ENCODE measurements around the gene SRRM3. TPM values are rescaled to one million over a fixed set of nuclear protein-coding genes. Genes with fewer than 3 reads are reported as not detected.
"Not testable (repeated sequence)": the region's sequence is repeated elsewhere in the genome, so short reads cannot be mapped to it uniquely, and the experiment has no call there.

The SRRM3 gene
- total RNA-seq, 1 donor from 2014 or later: 3.4 TPM

DNA sequence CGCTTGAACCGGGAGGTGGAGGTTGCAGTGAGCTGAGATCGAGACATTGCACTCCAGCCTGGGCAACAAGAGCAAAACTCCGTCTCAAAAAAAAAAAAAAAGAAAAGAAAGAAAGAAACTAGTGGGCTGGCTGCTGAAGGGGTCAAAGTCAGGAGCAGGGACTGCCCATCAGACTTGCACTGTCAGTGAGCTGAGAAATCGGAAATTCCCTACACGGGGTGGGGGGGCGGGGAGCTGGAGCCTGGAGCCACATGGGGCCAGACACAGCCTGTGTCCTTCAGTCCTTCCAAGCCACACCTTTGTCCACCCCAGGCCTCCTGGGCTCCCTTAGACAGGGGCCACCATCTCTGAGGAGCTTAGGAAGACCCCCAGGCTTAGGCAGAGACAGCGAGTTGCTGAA lies 34.5 kb downstream of the SRRM3 start:
- no peak overlapping the region for H3K4me3 ChIP-seq
- no peaks in the 10 kb centered on the region for H3K36me3 ChIP-seq
- no peak overlapping the region for H3K27ac ChIP-seq
- no peaks in the 10 kb centered on the region for H3K27me3 ChIP-seq
- TF ChIP-seq, protein P1, sequence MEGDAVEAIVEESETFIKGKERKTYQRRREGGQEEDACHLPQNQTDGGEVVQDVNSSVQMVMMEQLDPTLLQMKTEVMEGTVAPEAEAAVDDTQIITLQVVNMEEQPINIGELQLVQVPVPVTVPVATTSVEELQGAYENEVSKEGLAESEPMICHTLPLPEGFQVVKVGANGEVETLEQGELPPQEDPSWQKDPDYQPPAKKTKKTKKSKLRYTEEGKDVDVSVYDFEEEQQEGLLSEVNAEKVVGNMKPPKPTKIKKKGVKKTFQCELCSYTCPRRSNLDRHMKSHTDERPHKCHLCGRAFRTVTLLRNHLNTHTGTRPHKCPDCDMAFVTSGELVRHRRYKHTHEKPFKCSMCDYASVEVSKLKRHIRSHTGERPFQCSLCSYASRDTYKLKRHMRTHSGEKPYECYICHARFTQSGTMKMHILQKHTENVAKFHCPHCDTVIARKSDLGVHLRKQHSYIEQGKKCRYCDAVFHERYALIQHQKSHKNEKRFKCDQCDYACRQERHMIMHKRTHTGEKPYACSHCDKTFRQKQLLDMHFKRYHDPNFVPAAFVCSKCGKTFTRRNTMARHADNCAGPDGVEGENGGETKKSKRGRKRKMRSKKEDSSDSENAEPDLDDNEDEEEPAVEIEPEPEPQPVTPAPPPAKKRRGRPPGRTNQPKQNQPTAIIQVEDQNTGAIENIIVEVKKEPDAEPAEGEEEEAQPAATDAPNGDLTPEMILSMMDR (IDR thresholded peaks at IDR 0.05): no peak
- no peaks in the 10 kb centered on the region for H3K4me1 ChIP-seq
- intact Hi-C loops (cut with DNase I): no loop called here
- H3K9me3 ChIP-seq: no peaks in the 10 kb centered on the region
- no peak for DNase-seq (ENCODE audit: low spot score in 2 of 2)

DNA sequence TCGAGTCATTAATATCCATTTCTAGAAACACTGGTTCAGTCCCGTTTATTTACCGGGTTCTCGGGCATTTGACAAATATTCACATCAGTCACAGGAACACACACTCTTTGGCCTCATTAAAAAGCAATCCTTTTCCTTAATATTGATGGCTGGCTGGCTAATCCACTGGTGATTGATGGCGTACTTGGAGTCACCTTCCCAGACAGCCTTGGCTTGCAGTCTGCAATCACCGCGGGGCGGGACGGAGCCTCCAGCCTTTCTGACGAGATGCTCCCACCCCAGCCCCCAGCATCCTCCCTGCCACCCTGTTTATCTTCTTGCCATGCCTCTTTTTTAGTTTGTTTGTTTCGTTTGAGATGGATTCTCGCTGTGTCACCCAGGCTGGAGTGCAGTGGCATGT lies 36.6 kb downstream of the SRRM3 start:
- Histone ChIP-seq H3K4me1 (no peaks in the 10 kb centered on the region), H3K27ac (no peak overlapping the region), H3K9me3 (no peaks in the 10 kb centered on the region), H3K4me3 (no peak overlapping the region), H3K27me3 (no peaks in the 10 kb centered on the region), H3K36me3 (no peaks in the 10 kb centered on the region)
- DNase-seq (ENCODE audit: low spot score in 2 of 2): no peak
- TF ChIP-seq, protein P1 (IDR thresholded peaks at IDR 0.05): no peak
- intact Hi-C loops (cut with DNase I): no loop called here

- H3K4me1 ChIP-seq: no peaks in the 10 kb centered on the region
- TF ChIP-seq, protein P1 (IDR thresholded peaks at IDR 0.05): no peak
- no peaks in the 10 kb centered on the region for H3K27me3 ChIP-seq
- no peaks in the 10 kb centered on the region for H3K9me3 ChIP-seq
- no peak overlapping the region for H3K27ac ChIP-seq
- no peak for DNase-seq (ENCODE audit: low spot score in 2 of 2)
- intact Hi-C loops (cut with DNase I): no loop called here
- no peaks in the 10 kb centered on the region for H3K36me3 ChIP-seq
- H3K4me3 ChIP-seq: no peak overlapping the region
These were observed 39.4 kb downstream of the SRRM3 start for GRCh38 chr7:76241141-76241540.

DNA sequence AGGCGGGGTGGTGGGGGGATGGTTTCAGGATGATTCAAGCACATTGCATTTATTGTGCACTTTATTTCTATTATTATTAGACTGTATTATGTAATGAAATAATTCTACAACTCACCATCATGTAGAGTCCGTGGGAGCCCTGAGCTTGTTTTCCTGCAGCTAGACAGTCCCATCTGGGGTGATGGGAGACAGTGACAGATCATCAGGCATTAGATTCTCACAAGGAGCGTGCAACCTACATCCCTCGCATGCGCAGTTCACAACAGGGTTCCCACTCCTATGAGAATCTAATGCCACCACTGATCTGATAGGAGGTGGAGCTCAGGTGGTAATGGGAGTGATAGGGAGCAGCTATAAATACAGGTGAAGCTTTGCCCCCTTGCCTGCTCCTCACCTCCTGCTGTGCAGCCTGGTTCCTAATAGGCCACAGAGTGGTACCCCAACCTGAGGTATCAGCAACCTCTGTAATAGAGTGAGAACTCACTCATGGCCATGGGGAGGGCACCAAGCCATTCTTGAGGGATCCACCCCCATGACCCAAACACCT lies 40.9 kb downstream of the SRRM3 start:
- H3K27ac ChIP-seq; H3K27me3 ChIP-seq; H3K4me1 ChIP-seq; DNase-seq (ENCODE audit: low spot score in 2 of 2); H3K4me3 ChIP-seq; intact Hi-C loops (cut with DNase I); H3K36me3 ChIP-seq; H3K9me3 ChIP-seq: not testable (repeated sequence)

DNA sequence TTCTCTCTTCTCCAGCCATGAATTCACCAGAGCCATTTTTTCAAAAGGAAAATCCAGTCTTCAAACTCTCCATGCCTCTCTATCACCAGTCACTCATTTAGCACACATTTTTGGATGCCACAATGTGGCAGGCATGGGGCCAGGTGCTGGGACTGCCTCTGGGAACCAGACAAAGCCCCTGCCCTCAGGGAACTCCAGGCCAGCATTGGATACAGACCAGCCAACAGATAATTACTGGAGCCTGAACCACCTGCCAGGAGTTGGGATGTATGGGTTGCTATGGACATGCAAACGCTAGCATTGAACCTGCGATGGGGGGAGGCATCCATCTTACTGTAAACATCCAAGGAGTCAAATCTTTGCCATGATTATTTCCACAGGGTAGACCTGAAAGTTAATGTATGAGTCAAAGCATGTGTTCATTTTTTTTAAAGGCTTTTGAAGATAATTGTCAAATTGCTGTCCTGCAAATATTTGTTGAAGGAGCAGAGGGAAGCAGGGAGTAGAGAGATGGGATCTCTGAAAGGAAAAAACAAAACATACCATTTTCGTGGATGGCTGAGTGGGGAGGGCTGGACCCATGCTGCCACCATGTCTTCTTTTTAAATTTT lies 43.2 kb downstream of the SRRM3 start:
- intact Hi-C loops (cut with DNase I): no loop called here
- no peak overlapping the region for H3K4me3 ChIP-seq
- H3K9me3 ChIP-seq: no peaks in the 10 kb centered on the region
- no peaks in the 10 kb centered on the region for H3K4me1 ChIP-seq
- no peaks in the 10 kb centered on the region for H3K36me3 ChIP-seq
- TF ChIP-seq, protein P1 (IDR thresholded peaks at IDR 0.05): no peak
- no peak for DNase-seq (ENCODE audit: low spot score in 2 of 2)
- H3K27ac ChIP-seq: no peak overlapping the region
- no peaks in the 10 kb centered on the region for H3K27me3 ChIP-seq

DNA sequence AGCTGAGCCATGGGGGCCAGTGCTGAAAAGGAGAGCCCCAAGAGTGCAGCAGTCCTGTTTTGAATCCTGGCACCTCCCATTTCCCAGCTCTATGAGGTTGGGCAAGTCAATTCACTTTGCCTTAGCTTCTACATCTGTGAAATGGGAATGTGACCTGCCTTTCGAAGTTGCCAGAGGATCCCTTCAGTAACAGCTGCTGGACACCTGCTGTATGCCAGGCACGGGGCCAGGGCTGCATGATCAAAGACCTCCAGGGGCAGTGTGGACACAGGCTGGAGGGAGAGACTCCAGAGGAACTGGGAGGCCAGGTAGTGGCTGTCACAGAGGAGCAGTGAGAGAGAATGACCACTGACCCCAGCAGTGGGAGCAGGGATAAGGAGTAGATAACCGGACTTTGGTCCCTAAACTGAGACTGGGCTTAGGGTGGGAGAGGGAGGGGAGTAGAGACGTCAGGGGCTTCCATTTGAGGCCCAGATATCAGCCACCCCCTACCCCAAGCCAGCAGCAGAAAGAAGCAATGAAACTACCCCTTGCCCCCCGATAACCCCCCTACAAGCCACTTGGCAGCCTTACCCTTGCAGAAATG lies 45.2 kb downstream of the SRRM3 start:
- H3K4me3 ChIP-seq: no peak overlapping the region
- no peaks in the 10 kb centered on the region for H3K27me3 ChIP-seq
- intact Hi-C loops (cut with DNase I): no loop called here
- no peak overlapping the region for H3K27ac ChIP-seq
- H3K36me3 ChIP-seq: no peaks in the 10 kb centered on the region
- H3K4me1 ChIP-seq: no peaks in the 10 kb centered on the region
- H3K9me3 ChIP-seq: no peaks in the 10 kb centered on the region
- TF ChIP-seq, protein P1 (IDR thresholded peaks at IDR 0.05): no peak
- DNase-seq (ENCODE audit: low spot score in 2 of 2): no peak
